A172 (cell line): ENCODE data around the gene STAC3. TPM values are rescaled to one million over a fixed set of nuclear protein-coding genes. Genes with fewer than 3 reads are reported as not detected.
"Not testable (repeated sequence)": the region's sequence is repeated elsewhere in the genome, so short reads cannot be mapped to it uniquely, and the experiment has no call there.

Source experiments
- DNase-seq: peaks from one replicate; pipeline ENCODE4 v3.0.0-alpha.2; 2015; ENCODE audit warnings: low spot score
- total RNA-seq: library from RNA; depleted of rRNA; stranded (reverse); fragments of >200 nt; shearing (Covaris generic); gene quantifications from 2 replicates; pipeline ENCODE4 v1.2.3, GENCODE V29; 2014; rRNA removed

STAC3 gene
- total RNA-seq = 0.59 and 0.89 TPM in 2 replicates

DNA sequence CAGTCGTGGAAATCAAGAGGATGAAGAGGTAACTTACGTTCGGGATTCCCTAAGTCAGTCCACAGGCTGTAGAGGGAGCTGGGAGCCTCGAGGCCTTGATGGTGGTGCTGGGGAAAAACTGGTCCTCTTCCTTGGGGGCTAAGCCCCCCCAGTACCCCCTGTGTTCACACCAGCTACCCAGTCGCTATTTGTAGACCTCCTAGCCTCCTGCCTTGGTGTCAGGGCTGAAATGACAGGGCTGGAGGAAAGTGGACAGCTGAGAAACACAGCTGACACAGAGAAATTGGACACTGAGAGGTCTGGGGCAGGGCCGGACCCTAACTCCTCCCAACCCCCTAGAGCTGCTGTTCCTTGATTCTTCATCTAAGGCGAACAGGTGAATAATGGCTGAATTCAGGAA, at the start of gene STAC3:
Gene STAC3, minus strand, starts transcription at position 232 of the 400 bp plus-strand sequence. CDS start 1,551 bp downstream, outside the sequence.
- DNase-seq = no peak

DNA sequence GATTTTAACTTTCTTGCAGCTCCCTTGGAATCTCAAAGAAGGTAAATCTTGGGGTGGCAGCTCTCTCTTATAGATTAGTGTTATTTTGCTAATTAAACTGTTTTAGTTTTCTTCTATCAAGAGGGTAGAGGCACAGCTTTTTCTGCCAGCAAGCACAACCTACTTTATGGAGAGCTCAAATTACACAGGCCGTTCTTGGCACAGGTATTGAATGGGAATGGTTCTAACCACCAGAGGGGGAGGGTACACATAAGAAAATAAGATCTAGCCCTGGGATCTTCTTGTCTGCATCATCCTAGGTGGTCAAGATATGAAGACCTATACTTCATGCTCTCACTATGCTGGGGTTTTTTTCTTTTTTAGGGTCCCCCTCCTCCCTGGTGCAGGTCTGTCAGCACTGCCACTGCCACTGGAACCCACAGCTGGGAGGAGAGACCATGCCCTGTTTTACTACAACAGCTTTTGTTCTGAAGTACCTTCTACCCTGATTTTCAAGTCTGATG, 48.6 kb upstream of the STAC3 start:
- DNase-seq = no peak

DNA sequence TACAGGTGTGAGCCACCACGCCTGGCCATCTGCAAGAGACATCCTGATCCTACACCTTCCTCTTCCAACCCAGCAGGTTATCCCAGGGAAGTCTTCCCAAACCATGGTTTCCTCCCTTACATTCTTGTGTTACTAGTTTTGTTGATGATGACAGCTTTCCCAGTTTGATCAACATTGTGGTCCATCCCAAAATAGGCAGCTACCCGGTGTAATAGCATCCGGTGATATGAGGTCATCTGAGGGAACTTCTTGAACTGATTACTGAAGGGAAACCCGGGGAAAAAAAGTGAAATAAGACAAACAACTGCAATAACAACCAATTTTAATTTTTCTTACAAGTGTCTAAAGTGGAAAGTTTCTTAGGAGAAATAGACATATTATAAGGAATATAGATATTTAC, 45.3 kb upstream of the STAC3 start:
- no peak for DNase-seq

DNA sequence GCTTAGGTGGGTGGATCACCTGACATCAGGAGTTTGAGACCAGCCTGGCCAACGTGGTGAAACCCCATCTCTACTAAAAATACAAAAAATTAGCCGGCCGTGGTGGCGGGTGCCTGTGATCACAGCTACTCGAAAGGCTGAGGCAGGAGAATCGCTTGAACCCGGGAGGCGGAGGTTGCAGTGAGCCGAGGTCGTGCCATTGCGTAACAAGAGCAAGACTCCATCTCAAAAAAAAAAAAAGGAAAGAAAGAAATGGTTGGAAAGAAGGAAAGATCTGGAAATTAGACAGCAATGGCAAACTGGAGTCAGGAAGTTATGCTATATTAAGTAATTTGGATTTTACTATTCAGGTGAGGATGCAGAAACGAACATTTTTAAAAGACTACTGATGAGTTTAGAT, 31.1 kb upstream of the STAC3 start:
- DNase-seq = not testable (repeated sequence)

DNA sequence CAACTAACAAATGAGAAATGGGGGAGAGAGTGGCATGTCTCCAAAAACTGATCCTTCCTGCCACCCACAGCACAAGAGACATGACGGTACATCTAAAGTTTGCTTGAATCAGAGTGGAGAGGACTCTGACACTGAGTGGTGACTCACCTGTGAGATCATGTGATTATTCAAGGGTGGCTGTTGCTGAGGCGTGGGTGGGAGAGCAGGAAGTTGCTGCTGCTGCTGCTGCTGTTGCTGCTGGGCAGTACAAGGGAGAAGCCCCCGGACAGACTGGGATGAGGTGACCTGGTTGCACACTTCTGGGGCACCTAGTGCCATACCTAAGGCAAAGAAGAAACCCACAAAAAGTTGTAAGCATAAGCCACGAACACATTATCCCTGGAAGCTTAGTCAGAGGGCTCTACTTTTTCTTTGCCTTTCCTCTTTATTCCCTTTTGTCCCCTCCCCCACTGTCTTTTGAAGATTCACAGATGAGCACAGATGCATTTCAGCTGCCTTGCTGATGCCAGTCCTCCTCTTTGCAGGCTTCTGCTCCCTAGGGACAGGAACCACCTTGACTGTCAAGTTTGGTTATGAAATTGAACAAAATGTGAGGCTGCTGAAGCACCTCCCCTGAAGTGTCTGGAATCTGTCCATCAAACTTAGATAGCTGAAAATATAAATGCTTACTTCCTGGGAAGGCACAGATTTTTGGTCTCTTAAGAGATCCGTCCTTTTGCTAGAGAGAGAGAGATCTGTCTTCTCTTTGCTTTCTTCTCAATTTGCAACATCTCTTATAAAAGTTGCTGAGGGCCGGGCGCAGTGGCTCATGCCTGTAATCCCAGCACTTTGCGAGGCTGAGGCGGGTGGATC, 29.4 kb upstream of the STAC3 start:
- DNase-seq = peak; percentile 94

DNA sequence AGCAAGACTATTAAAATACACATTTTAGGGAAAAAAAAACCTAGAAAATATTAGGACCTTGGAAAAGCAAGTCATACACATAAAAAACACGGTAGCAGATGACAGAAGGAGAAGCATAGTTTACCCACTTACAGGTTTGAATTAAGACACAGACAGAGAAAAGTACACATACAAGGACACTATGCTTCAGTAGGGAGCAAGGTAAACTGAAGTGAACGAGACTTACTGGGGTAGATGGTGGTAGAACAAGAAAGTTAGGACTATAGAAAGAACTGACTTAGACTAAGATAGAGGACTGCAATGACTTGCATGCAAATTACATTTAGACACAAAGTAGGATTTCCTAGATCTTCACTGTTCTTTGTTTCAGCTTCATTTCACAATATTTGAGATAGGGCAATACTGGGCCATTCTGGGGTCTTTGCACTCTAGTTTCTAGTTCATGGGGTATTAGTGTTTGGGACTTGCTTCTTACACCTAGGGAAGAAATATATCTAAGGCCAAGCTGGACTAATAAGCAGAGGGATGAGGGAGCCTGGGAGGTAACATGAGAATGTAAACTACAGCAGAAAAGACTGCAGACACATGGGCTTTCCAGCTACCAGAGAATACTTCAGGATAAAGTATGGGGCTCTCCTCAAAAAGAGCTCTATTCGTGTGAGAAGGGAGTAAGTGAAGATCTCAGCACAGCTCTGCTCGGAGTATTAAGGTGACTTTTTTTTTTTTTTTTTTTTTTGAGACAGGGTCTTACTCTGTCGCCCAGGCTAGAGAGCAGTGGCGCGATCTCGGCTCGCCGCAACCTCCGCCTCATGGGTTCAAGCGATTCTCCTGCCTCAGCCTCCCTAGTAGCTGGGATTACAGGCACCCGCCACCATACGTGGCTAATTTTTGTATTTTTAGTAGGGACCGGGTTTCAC, 27.7 kb upstream of the STAC3 start:
- DNase-seq = no peak

DNA sequence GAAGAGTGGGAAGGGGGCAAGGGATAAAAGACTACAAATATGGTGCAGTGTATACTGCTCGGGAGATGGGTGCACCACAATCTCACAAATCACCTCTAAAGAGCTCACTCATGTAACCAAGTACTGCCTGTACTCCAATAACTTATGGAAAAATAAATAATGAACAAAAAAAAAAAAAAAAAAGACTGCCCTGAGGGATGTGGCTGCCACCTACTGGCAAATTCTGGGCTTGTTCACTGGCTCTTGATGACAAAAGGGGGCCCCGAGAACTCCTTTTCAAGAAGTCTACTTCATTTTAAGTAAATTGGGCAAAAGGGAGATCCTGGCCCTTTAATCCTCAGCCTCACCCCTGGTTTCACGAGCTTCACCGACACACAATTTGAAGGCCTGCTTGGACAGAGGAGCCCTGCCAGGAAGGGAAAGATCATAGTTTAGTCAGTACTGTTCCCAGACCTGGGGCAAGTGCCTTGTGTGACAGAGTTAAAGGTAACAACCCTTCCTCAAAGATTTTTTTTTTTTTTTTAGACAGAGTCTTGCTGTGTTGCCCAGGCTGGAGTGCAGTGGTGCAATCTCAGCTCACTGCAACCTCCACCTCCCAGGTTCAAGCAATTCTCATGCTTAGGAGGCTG, 26.1 kb upstream of the STAC3 start:
- peak; percentile 25 for DNase-seq

DNA sequence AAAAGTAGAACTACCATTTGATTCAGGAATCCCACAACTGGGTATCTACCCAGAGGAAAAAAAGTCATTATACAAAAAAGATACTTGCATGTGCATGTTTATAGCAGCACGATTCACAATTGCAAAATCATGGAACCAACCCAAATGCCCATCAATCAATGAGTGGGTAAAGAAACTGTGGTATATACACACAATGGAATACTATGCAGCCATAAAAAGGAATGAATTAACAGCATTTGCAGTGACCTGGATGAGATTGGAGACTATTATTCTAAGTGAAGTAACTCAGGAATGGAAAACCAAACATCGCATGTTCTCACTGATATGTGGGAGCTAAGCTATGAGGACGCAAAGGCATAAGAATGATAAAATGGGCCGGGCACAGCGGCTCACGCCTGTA, 25.2 kb upstream of the STAC3 start:
- not testable (repeated sequence) for DNase-seq

DNA sequence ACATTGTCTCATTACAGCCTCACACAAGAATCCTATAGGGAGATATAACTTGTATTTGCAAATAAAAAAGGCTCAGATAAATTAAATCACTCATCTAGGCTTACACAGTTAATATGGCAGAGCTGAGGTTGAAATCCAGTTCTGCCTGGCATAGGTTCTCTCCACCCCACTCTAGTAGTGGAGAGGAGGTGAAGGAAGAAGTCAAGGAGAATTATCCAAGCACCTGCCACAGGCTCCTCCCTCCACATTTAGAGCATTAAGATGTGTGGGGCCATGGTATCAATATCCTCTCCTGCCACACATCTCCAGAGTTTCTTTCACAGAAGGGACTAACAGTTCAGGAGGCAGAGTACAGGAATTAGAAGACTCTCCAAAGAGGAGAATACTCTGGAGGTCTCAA, 22.5 kb upstream of the STAC3 start:
- DNase-seq = no peak

DNA sequence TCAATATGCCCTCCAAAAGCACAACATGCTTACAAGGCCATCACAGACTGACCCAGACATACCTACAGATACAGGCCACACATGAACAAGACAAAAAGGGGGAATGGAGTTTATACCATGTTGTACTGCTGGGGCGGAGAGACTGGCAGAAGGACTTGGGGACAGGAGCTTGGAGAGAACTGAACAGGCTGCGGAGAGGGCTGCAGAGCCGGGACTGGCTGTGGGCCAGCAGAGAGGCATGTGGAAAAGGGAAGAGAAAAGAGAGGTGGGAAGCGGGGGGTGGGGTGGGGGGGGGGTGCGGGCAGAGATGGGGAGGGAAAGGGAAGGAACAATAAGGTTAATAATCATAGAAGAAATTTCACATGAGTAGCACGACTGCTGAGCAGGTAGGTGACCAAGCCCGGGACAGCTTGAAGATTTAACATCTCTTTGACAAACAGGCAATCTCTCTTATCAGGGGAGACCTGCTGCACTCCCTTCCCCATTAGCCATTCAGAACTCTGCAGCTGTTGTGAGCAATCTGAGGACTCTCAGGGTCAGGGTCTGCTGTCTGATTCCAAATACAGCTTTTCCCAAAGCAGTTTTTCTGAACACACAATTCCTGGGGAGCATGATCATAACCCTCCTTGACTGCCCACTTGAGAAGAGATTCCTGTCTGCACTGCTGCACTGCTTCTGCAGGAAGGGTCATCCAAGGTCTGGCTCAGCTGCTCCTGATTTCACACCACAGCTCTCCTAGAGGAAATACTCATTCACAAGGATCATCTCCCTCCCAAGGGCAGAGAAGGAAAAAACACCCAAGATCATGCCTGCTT, 21.6 kb upstream of the STAC3 start:
- no peak for DNase-seq

DNA sequence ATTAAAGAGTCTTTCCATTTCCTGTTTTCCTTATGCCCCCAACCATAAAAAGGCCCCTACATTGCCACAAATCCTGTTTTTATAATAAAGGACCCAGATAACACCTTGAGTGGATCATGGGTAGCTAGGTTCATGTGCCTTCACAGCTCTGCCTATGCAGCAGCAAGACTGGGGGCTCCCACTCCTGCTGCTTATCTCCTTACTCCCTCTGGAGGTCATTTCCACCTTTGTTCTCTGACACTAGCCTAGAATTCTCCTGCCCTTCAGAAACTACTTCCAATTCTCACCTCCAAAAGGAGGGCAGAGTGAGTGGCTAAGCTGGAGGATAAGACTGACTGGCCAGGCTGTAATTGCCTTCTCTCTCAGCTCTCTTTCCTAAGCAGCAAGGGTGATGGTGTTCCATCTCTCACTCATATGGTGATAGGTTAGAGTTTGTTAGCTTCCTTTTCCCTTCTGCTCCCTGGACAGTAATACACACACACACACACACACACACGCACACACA, 20.0 kb upstream of the STAC3 start:
- DNase-seq = no peak

DNA sequence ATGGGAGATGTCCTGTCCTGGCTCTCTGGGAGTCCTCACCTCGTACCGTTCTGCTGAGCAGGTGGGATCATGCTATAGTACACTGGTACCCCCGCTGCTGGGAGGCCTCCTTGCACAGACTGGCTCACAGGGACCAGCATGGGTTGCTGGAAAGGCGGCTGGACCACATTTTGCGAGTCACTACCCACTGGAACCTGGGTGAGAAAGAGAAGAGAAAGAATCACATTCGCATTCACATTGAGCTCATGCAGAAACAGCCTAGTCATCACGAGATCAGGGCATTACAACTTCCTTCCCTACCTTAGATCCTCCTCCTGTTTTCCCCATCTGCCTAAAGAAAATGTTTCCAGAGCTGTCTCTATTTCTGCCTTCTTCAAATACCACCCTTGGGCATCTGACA, 17.3 kb upstream of the STAC3 start:
- no peak for DNase-seq

DNA sequence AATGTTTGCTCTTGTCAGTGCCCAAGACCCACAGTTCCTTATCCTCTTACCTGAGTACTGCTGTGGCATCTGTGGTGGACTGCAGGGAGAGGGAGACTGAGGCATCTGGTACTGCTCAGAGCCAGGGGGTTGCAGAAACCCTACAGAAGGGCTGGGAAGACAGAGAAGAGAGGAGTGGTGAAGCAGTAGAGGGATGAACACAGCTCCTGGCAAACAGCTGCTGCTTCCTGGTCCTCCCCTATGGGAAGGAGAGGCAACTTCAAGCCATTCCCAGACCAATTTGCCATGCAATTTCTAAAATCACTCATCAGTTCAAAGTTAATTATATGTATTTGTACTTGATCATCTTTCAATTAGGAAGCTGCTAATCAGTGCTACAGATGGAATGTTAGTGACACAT, 15.7 kb upstream of the STAC3 start:
- no peak for DNase-seq

DNA sequence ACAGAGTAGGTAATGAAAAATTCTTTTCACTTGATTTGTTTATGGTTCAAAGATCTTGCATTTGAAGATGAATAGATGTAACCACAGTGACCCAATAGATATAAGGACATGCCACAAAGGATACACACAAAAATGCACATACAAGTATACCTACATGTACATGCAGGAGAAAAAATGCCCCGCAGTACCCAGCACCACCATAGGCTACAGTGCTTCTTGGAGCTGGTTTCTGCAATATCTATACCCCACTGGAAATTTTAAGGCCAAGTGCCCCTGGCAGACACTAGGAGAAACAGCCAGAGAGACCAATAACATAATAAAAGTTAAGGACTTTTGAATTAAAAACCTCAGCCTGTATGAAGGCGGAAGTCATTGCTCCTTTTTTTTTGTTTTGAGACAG, 12.1 kb upstream of the STAC3 start:
- no peak for DNase-seq

DNA sequence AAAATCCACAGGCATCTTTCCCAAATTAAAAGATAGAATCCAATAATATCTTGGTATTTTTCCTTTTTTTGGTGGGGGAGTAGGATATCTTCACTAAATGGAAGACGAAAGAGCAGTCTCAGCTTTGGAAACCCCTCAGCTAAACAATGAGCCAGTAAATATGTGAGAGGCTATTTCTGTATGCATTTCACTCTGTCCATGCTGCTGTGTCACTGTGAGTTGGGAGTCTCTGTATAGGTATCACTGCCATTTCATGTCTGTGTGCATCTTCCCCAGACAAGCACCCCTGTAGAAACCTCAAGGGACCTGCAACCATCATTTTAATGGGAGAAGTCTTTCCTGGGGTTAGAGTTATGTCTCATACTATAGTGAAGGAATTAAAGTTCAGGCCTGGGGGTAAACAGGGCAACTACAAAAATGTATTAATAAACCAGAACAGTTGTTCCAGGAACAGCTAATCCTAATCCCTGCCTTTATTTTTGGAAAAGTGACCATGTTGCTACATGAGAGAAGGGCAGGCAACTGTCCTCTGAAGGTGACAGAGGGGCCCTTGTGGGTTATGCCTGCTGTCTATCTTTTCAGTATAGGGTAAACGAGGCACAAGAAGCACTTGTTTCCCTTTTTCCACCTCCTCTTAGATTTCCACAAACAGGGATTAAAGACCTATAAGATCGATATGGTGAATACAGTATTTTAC, 11.3 kb upstream of the STAC3 start:
- no peak for DNase-seq

DNA sequence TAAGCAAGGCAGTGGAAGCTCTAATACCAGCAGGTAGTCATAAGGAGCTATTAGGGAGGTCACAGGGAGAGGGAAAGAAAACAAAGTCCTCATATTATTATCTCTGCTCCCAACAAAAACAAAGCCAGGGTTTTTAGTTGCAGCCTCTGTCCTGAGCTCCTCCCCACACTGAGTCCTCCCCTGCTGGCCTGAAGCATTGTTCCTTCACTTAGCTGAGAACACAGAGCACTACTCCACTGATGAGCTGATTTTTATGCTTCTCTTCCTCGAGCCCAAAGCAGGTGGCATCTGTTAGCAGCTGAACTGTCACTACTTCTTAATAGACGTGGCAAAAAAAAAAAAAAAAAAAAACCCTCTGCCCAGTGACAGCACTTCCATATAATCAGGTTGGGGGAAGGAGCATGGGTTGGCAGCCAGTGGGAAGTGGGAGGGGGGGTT, 10.5 kb upstream of the STAC3 start:
- DNase-seq = no peak

DNA sequence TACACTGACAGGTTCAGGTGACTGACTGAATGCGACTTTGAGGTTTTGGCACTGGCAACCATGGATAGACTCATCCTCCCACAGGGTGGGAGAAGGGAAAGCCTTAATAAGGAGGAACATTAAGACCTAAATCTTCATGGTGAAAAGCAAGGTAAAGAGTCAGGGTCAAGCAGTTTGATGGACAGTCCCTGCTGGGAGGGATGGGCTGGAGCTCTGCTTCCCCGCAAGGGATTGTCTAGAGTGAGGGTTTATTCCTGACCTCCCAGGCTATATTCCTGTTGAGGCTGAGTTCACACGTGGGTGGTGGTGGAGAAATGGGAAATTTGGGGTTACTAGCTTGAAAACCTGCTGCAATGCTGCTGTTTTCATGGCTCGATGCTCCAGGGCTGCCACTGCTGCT, 9.4 kb upstream of the STAC3 start:
- DNase-seq = no peak

DNA sequence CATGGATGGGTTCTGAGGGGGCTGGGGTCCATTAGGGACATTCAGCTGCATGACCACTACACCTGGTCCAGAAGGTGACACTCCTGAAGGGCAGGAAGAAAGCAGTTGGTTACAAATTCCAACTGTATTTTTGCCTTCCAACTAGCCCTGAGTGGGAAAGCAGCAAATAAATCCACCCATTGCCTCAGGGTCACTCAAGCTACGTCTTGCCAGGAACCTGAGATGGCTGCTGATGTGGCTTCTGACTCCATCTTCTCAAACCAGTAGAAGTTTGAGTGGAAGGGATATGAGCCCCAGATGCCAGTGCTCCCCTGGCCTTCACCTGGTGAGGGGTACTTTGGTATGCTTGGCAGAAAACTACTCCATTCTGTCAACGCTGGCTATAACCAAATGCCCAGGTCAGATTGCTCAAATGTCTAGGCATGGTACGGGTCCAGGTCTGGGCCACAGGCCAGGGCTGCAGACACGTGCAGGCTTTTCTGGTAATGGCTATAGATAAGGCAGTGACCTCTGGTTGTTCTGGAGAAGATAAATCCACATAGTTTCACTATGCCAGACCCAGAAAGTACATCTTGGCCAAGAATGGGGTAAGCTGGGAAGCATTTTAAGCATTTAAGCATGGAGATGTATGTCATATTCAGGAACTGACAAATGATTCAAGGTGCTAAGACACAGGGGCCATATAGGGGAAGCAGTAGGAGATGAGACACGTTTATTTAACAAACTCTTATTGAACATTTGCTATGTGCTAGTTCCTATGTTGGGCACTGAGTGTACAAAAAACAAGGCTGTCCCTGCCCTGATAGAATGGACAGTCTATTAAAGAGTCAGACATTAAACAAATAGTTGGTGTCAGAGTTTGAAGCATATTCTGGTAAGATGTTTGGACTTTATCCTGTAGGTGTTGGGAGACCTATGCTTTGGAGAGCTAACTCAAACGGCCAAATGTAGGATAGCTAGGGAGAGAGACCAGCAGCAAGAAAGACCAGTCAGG, 8.3 kb upstream of the STAC3 start:
- no peak for DNase-seq

DNA sequence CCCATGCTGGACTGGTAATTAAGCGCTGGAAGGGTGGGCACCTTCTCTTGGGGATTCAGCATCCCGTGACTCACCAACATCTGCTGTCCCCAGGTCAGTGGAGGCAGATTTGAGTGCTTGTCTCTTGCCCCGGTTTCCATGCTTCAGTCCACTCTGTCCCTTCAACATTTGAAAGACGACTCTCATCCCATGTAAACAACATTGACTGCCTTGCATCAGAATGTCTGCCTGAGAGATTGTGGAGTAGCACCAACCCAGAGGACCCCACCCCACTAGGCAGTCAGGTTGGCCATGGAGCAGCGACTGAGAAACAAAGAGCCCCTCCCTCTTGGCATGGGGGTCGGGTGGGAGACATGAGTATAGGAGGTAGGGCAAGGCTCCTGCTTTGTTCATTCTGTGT, 4.9 kb upstream of the STAC3 start:
- no peak for DNase-seq
